Subcutaneous adipose tissue (tissue), 4 donors: ENCODE results near the gene SNX5. TPM values are rescaled to one million over a fixed set of nuclear protein-coding genes. Genes with fewer than 3 reads are reported as not detected.

Source experiments
- CTCF ChIP-seq: fragments of 450-650 bp; IDR thresholded peaks from one replicate; pipeline ENCODE4 v1.5.1; 2016; ENCODE audit warnings: low read depth, mild to moderate bottlenecking, control low read depth, antibody characterized with exemption, moderate library complexity
- small RNA-seq: library from RNA; depleted of rRNA; stranded (forward); fragments of <200 nt; gene quantifications from one replicate; pipeline ENCODE3, GENCODE V24; 2016
- total RNA-seq, 4 donors: library from RNA; depleted of rRNA; stranded (reverse); fragments of >200 nt; gene quantifications; one replicate each; pipeline ENCODE4 v1.1.0, GENCODE V29; 2016

SNX5 gene
- total RNA-seq, 4 donors from 2014 or later, result 114 to 169 (median 139) TPM

GRCh38 chr20:17895641-17896171 is 72.9 kb downstream of the SNX5 start:
- no peak for TF ChIP-seq CTCF

- TF ChIP-seq CTCF, result no peak
Measured at GRCh38 chr20:17893445-17893844, 75.1 kb downstream of the SNX5 start.

GRCh38 chr20:17892189-17892938 is 76.2 kb downstream of the SNX5 start:
- no peak for TF ChIP-seq CTCF

Small RNA genes within 50 kb of the gene (small RNA-seq; reads per million reads assigned to genes)
- not detected for gene RNU6-192P
- gene SNORD17, result 187 reads per million, percentile 98 among the genes with 10 or more reads in this experiment

Other genes with a start within 250 kb of the SNX5 start
- 10 to 100 TPM in 3 of 4 donors, 1 to 10 TPM in 1; 7.8 to 23.0 (median 14.9) TPM for gene MGME1, start 224 bp upstream of the SNX5 start, total RNA-seq
- not detected for gene OVOL2, start 89.1 kb upstream of the SNX5 start, total RNA-seq
- gene KAT14, start 169.1 kb upstream of the SNX5 start, total RNA-seq, result 10 to 100 TPM; 10.0 to 17.3 (median 12.4) TPM
- 10 to 100 TPM in 1 of 4 donors, 1 to 10 TPM in 3; 8.2 to 13.0 (median 9.5) TPM for gene PET117, start 169.1 kb upstream of the SNX5 start, total RNA-seq